GM18499 (cell line): ENCODE measurements around the gene USP31.

Experiments used
- ATAC-seq: cut with Tn5 transposase; IDR thresholded peaks from one replicate; pipeline ENCODE4 v1.9.1; 2021; ENCODE audit warnings: moderate number of reproducible peaks; ENCODE audit not compliant: insufficient read depth, unreplicated experiment

The USP31 gene

GRCh38 chr16:23068079-23068736 is 81.0 kb downstream of the USP31 start:
- no peak for ATAC-seq

GRCh38 chr16:23066676-23067075 is 82.6 kb downstream of the USP31 start:
- no peak for ATAC-seq

- ATAC-seq, result no peak
Observed at GRCh38 chr16:23064639-23065038, 84.6 kb downstream of the USP31 start.

GRCh38 chr16:23062524-23062923 is 86.7 kb downstream of the USP31 start:
- ATAC-seq, result no peak

GRCh38 chr16:23061669-23062068 is 87.6 kb downstream of the USP31 start:
- no peak for ATAC-seq

GRCh38 chr16:23060458-23061320 is 88.6 kb downstream of the USP31 start:
- ATAC-seq, result no peak

GRCh38 chr16:23059433-23059832 is 89.8 kb downstream of the USP31 start:
- no peak for ATAC-seq

- no peak for ATAC-seq
Observed at GRCh38 chr16:23058576-23058975, 90.7 kb downstream of the USP31 start.

- no peak for ATAC-seq
Observed at GRCh38 chr16:23057013-23057596, 92.1 kb downstream of the USP31 start.

- no peak for ATAC-seq
Observed at GRCh38 chr16:23055481-23055880, 93.8 kb downstream of the USP31 start.

GRCh38 chr16:23052908-23053580 is 96.2 kb downstream of the USP31 start:
- no peak for ATAC-seq

GRCh38 chr16:23052221-23052620 is 97.0 kb downstream of the USP31 start:
- ATAC-seq, result no peak

GRCh38 chr16:23051587-23051986 is 97.7 kb downstream of the USP31 start:
- no peak for ATAC-seq

GRCh38 chr16:23048164-23048563 is 101.1 kb downstream of the USP31 start:
- no peak for ATAC-seq

GRCh38 chr16:23045025-23045424 is 104.2 kb downstream of the USP31 start:
- ATAC-seq, result no peak

GRCh38 chr16:23040246-23040645 is 109.0 kb downstream of the USP31 start:
- no peak for ATAC-seq

GRCh38 chr16:23039118-23039517 is 110.1 kb downstream of the USP31 start:
- no peak for ATAC-seq

GRCh38 chr16:23035240-23035639 is 114.0 kb downstream of the USP31 start:
- no peak for ATAC-seq

GRCh38 chr16:23031508-23032098 is 117.6 kb downstream of the USP31 start:
- ATAC-seq, result no peak

GRCh38 chr16:23029733-23030420 is 119.4 kb downstream of the USP31 start:
- ATAC-seq, result no peak
